Measurements from ENCODE around the gene BCORL1. TPM values are rescaled to one million over a fixed set of nuclear protein-coding genes. Genes with fewer than 3 reads are reported as not detected.

BCORL1 gene
- total and polyA plus RNA-seq, 2 experiments from 2014 or later: 3.4 to 9.2 TPM

DNA sequence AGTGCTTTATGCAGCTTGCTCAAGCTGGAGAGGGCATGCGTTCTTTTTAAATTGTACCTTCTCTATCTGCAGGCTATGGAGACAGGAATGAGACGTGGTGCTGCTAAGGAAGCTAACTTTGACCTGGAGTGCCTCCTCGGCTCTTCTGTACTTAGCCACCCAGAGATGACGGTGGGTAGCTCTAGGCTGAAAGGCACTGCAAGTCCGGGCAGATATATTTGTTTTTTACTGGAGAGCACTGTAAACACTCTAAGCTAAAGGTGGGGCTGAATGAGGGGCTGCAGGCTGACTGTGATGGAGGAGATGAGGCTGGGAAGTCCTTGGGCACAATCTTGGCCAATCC, 115.7 kb downstream of the BCORL1 start:
- H4K20me1 ChIP-seq (ENCODE audit: insufficient read depth, poor library complexity, severe bottlenecking): no peaks in the 10 kb centered on the region
- H3K27me3 ChIP-seq: no peaks in the 10 kb centered on the region
- WGBS (ENCODE audit: low lambda C conversion rate, missing lambda C conversion rate): 47% methylated on average over 5 of the region's 5 CpGs
- peaks cover 14% of the 10 kb centered on the region for H3K4me1 ChIP-seq (ENCODE audit: insufficient read depth)
- H3K4me3 ChIP-seq: no peak overlapping the region
- no peak overlapping the region for H2AFZ ChIP-seq
- TF ChIP-seq EZH2phosphoT487 (IDR thresholded peaks at IDR 0.05; ENCODE audit: low read depth, severe bottlenecking, unreplicated experiment): no peak
- TF ChIP-seq, protein P1, sequence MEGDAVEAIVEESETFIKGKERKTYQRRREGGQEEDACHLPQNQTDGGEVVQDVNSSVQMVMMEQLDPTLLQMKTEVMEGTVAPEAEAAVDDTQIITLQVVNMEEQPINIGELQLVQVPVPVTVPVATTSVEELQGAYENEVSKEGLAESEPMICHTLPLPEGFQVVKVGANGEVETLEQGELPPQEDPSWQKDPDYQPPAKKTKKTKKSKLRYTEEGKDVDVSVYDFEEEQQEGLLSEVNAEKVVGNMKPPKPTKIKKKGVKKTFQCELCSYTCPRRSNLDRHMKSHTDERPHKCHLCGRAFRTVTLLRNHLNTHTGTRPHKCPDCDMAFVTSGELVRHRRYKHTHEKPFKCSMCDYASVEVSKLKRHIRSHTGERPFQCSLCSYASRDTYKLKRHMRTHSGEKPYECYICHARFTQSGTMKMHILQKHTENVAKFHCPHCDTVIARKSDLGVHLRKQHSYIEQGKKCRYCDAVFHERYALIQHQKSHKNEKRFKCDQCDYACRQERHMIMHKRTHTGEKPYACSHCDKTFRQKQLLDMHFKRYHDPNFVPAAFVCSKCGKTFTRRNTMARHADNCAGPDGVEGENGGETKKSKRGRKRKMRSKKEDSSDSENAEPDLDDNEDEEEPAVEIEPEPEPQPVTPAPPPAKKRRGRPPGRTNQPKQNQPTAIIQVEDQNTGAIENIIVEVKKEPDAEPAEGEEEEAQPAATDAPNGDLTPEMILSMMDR (IDR thresholded peaks at IDR 0.05; ENCODE audit: poor library complexity): no peak
- TF ChIP-seq EZH2 (IDR thresholded peaks at IDR 0.05; ENCODE audit: borderline replicate concordance): no peak
- H3K36me3 ChIP-seq (replicated peaks; ENCODE audit: insufficient read depth, low read depth): no peaks in the 10 kb centered on the region
- no peaks in the 10 kb centered on the region for H3K9me2 ChIP-seq (replicated peaks; ENCODE audit: insufficient read depth)
- no peaks in the 10 kb centered on the region for H3K9me3 ChIP-seq (ENCODE audit: low read depth)
- peak overlapping the region; percentile 55 for H3K27ac ChIP-seq
- no peak for DNase-seq (ENCODE audit: low spot score)
- H3K4me2 ChIP-seq: peak overlapping the region; percentile 66
- H3K79me2 ChIP-seq: peaks cover 43% of the 10 kb centered on the region

DNA sequence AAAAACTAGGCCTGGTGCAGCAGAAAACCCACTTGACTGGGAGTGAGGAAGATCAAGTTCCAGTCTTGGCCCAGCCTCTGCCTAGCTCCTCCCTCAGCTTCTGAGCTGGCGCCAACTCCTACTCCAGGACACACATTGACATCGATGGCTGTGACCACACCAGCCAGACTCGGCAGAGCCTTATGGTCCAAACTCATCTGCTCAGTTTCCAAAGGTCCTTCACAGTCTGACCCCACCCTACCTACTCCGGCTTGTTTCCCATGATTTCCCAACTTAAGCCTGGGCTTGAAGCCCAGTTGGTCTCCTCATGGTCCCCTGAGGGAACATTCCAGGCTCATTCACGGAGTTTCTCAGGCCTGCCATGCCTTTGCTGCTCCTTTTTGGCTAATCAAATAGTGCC, 117.7 kb downstream of the BCORL1 start:
- no peak for DNase-seq (ENCODE audit: low spot score)
- H3K9me3 ChIP-seq (ENCODE audit: low read depth): no peaks in the 10 kb centered on the region
- H3K79me2 ChIP-seq: peaks cover 59% of the 10 kb centered on the region
- H2AFZ ChIP-seq: no peak overlapping the region
- TF ChIP-seq EZH2phosphoT487 (IDR thresholded peaks at IDR 0.05; ENCODE audit: low read depth, severe bottlenecking, unreplicated experiment) (no peak), EZH2 (IDR thresholded peaks at IDR 0.05; ENCODE audit: borderline replicate concordance) (no peak)
- TF ChIP-seq, protein P1 (IDR thresholded peaks at IDR 0.05; ENCODE audit: poor library complexity): no peak
- H3K9me2 ChIP-seq (replicated peaks; ENCODE audit: insufficient read depth): no peaks in the 10 kb centered on the region
- no peak overlapping the region for H3K27ac ChIP-seq
- 77% methylated on average over 5 of the region's 5 CpGs for WGBS (ENCODE audit: low lambda C conversion rate, missing lambda C conversion rate)
- H3K4me2 ChIP-seq: no peak overlapping the region
- peaks cover 14% of the 10 kb centered on the region for H3K4me1 ChIP-seq (ENCODE audit: insufficient read depth)
- H4K20me1 ChIP-seq (ENCODE audit: insufficient read depth, poor library complexity, severe bottlenecking): no peaks in the 10 kb centered on the region
- no peaks in the 10 kb centered on the region for H3K36me3 ChIP-seq (replicated peaks; ENCODE audit: insufficient read depth, low read depth)
- H3K27me3 ChIP-seq: no peaks in the 10 kb centered on the region
- H3K4me3 ChIP-seq: no peak overlapping the region

DNA sequence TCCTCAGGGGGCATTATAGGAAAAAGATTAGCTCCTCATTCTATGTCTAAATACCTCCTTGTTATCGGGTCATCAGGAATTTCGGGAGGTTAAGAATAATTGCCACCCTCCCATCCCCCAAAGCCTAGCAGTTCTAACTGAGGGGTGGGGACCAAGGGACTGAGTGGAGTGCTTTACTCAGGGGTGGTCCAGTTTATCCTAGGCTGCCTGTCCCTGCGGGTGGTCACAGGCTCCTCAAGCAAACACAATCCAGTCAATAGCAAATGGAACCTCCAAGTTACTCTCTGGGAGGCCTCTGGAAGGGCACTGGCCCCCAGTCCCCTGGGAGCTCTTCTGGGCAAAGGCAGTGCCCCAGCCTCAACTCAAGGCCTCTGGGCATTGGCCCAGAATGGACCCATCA, 121.2 kb downstream of the BCORL1 start:
- 59% methylated on average over 3 of the region's 3 CpGs for WGBS (ENCODE audit: low lambda C conversion rate, missing lambda C conversion rate)
- no peaks in the 10 kb centered on the region for H3K9me3 ChIP-seq (ENCODE audit: low read depth)
- no peak for DNase-seq (ENCODE audit: low spot score)
- H3K27me3 ChIP-seq: no peaks in the 10 kb centered on the region
- H3K4me1 ChIP-seq (ENCODE audit: insufficient read depth): peaks cover 3% of the 10 kb centered on the region
- no peak for TF ChIP-seq EZH2 (IDR thresholded peaks at IDR 0.05; ENCODE audit: borderline replicate concordance)
- TF ChIP-seq EZH2phosphoT487 (IDR thresholded peaks at IDR 0.05; ENCODE audit: low read depth, severe bottlenecking, unreplicated experiment): no peak
- TF ChIP-seq, protein P1 (IDR thresholded peaks at IDR 0.05; ENCODE audit: poor library complexity): no peak
- peaks cover 86% of the 10 kb centered on the region for H3K79me2 ChIP-seq
- H3K4me3 ChIP-seq: no peak overlapping the region
- no peaks in the 10 kb centered on the region for H3K9me2 ChIP-seq (replicated peaks; ENCODE audit: insufficient read depth)
- H3K4me2 ChIP-seq: no peak overlapping the region
- H2AFZ ChIP-seq: no peak overlapping the region
- H4K20me1 ChIP-seq (ENCODE audit: insufficient read depth, poor library complexity, severe bottlenecking): no peaks in the 10 kb centered on the region
- H3K36me3 ChIP-seq (replicated peaks; ENCODE audit: insufficient read depth, low read depth): no peaks in the 10 kb centered on the region
- no peak overlapping the region for H3K27ac ChIP-seq

DNA sequence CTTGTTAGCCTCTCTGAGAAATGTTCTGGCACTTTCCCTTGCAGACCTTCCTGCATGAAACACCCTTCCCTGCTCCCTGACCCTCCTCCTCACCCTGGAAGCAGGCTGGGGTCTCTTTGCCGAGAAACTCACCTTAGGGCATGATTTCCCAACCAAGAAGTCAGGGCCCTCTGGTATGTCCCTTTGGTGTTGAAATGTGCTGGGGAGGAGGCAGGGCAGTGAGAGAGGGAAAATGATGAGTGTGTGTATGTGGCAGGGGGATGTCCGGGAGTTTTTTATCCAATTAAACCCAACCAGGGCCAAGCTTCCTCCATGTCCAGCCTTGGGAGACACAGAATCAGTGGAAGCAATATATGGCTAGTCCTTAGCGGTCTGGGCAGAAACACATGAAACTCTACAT, 122.8 kb downstream of the BCORL1 start:
- no peak overlapping the region for H2AFZ ChIP-seq
- H3K79me2 ChIP-seq: peaks cover 72% of the 10 kb centered on the region
- no peaks in the 10 kb centered on the region for H3K4me1 ChIP-seq (ENCODE audit: insufficient read depth)
- no peaks in the 10 kb centered on the region for H3K9me3 ChIP-seq (ENCODE audit: low read depth)
- 71% methylated on average over 3 of the region's 3 CpGs for WGBS (ENCODE audit: low lambda C conversion rate, missing lambda C conversion rate)
- TF ChIP-seq EZH2phosphoT487 (IDR thresholded peaks at IDR 0.05; ENCODE audit: low read depth, severe bottlenecking, unreplicated experiment): no peak
- H4K20me1 ChIP-seq (ENCODE audit: insufficient read depth, poor library complexity, severe bottlenecking): no peaks in the 10 kb centered on the region
- H3K27ac ChIP-seq: peak overlapping the region; percentile 57
- no peak overlapping the region for H3K4me3 ChIP-seq
- DNase-seq (ENCODE audit: low spot score): no peak
- no peaks in the 10 kb centered on the region for H3K36me3 ChIP-seq (replicated peaks; ENCODE audit: insufficient read depth, low read depth)
- H3K27me3 ChIP-seq: no peaks in the 10 kb centered on the region
- no peaks in the 10 kb centered on the region for H3K9me2 ChIP-seq (replicated peaks; ENCODE audit: insufficient read depth)
- no peak overlapping the region for H3K4me2 ChIP-seq

Measured in hepatocyte (in vitro differentiated cells).